ENCODE results near the gene WDR7. TPM values are rescaled to one million over a fixed set of nuclear protein-coding genes. Genes with fewer than 3 reads are reported as not detected.

WDR7 gene
- total RNA-seq, 1 experiment from 2014 or later: 11.5 TPM

DNA sequence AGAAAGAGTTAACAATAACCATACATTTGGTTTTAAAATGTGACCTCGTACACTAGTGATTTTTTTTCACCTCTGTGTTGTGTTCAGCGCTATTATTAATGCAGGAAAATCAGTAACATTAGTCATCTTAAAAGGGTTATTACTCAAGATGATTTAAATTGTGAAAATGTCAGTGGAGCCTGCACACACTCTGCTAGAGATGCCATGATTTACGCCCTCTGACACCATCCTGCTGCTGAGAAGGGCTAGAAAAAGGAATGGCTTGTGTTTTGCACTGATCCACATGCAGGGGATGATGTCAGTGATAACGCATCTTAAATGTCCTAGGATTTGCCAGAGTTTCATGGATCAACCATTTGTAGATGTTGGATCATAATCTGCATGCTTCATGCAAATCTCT lies 374.4 kb downstream of the WDR7 start:
- Histone ChIP-seq H3K9me3 (ENCODE audit: control insufficient read depth in 1 of 2, insufficient read depth in 1 of 2, low read depth in 1 of 2, low read length in 2 of 2) (no peaks in the 10 kb centered on the region), H3K36me3 (ENCODE audit: control insufficient read depth in 1 of 2, insufficient read depth in 2 of 2, low read length in 2 of 2) (no peaks in the 10 kb centered on the region), H3K27ac (ENCODE audit: low read depth, low read length) (no peak overlapping the region), H3K4me3 (replicated peaks in 1 of 2; ENCODE audit: low read depth in 1 of 2, low read length in 2 of 2) (no peak overlapping the region), H4K20me1 (ENCODE audit: insufficient read depth) (no peaks in the 10 kb centered on the region), H3K9ac (ENCODE audit: low read length) (no peak overlapping the region), H3K79me2 (ENCODE audit: insufficient read depth, low read length) (no peaks in the 10 kb centered on the region), H3K27me3 (ENCODE audit: insufficient read depth, low read length) (no peaks in the 10 kb centered on the region), H3K4me1 (ENCODE audit: control insufficient read depth in 1 of 2, insufficient read depth in 2 of 2, low read length in 2 of 2) (no peaks in the 10 kb centered on the region), H2AFZ (ENCODE audit: low read depth, low read length, poor library complexity, severe bottlenecking) (no peak overlapping the region), H3K9me2 (ENCODE audit: insufficient read depth) (no peaks in the 10 kb centered on the region), H3K4me2 (ENCODE audit: low read length) (no peak overlapping the region)
- no peak for DNase-seq (ENCODE audit: low read depth, low spot score)
- POLR2A ChIA-PET: no interaction called here
- RAD21 ChIA-PET (ENCODE audit: low non-redundant PET in 1 of 2, low total read pairs in 2 of 2, uncharacterized antibody in 2 of 2, unreplicated experiment in 2 of 2): no interaction called here
- BruUV-seq (replicated peaks): no TSS peak
- intact Hi-C loops (cut with micrococcal nuclease): loop anchor here (5.0 kb wide), 1 partner anchor 158 kb away; no protein-coding TSS in a partner anchor
- CTCF ChIA-PET: no interaction called here
- TF ChIP-seq SIN3A (IDR thresholded peaks at IDR 0.05; ENCODE audit: low read depth) (no peak), ZFX (IDR thresholded peaks at IDR 0.05) (no peak), CBX3 (IDR thresholded peaks at IDR 0.05; ENCODE audit: low read depth) (no peak), SRF (IDR thresholded peaks at IDR 0.05; ENCODE audit: low read depth) (no peak), CEBPB (IDR thresholded peaks at IDR 0.05; ENCODE audit: low read depth) (no peak), POLR2AphosphoS5 (IDR thresholded peaks at IDR 0.05; ENCODE audit: low read depth, low read length) (no peak), EGR1 (IDR thresholded peaks at IDR 0.05; ENCODE audit: low read depth) (no peak), ELF1 (IDR thresholded peaks at IDR 0.05; ENCODE audit: borderline replicate concordance, low read depth) (no peak), RAD21 (IDR thresholded peaks at IDR 0.05; ENCODE audit: low read depth) (no peak), ZNF274 (IDR thresholded peaks at IDR 0.05; ENCODE audit: low read depth, low read length) (no peak), JUND (IDR thresholded peaks at IDR 0.05) (no peak), EZH2 (IDR thresholded peaks at IDR 0.05) (no peak), FOSL1 (IDR thresholded peaks at IDR 0.05; ENCODE audit: low read depth) (no peak), SP1 (IDR thresholded peaks at IDR 0.05; ENCODE audit: low read depth) (no peak), POLR2A (IDR thresholded peaks at IDR 0.05; ENCODE audit: borderline replicate concordance, extremely low read depth, insufficient read depth, insufficient read length) (no peak)
- TF ChIP-seq, protein P1, sequence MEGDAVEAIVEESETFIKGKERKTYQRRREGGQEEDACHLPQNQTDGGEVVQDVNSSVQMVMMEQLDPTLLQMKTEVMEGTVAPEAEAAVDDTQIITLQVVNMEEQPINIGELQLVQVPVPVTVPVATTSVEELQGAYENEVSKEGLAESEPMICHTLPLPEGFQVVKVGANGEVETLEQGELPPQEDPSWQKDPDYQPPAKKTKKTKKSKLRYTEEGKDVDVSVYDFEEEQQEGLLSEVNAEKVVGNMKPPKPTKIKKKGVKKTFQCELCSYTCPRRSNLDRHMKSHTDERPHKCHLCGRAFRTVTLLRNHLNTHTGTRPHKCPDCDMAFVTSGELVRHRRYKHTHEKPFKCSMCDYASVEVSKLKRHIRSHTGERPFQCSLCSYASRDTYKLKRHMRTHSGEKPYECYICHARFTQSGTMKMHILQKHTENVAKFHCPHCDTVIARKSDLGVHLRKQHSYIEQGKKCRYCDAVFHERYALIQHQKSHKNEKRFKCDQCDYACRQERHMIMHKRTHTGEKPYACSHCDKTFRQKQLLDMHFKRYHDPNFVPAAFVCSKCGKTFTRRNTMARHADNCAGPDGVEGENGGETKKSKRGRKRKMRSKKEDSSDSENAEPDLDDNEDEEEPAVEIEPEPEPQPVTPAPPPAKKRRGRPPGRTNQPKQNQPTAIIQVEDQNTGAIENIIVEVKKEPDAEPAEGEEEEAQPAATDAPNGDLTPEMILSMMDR (IDR thresholded peaks at IDR 0.05 in 2 of 3, conservative IDR thresholded peaks at IDR 0.05 in 1 of 3; ENCODE audit: borderline replicate concordance in 1 of 3, insufficient read depth in 1 of 3, low read depth in 2 of 3, low read length in 2 of 3): no peak
- TF ChIP-seq, protein P2, sequence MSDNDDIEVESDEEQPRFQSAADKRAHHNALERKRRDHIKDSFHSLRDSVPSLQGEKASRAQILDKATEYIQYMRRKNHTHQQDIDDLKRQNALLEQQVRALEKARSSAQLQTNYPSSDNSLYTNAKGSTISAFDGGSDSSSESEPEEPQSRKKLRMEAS (IDR thresholded peaks at IDR 0.05): no peak
- ATAC-seq: no peak
